Naive B cell (primary cell): ENCODE data around the gene TMPRSS11E. TPM values are rescaled to one million over a fixed set of nuclear protein-coding genes. Genes with fewer than 3 reads are reported as not detected.
"Not testable (repeated sequence)": the region's sequence is repeated elsewhere in the genome, so short reads cannot be mapped to it uniquely, and the experiment has no call there.

Experiments used
- ATAC-seq, 2 donors: fragments of 150-1000 bp; cut with Tn5 transposase; 2 replicates each; pipeline ENCODE4 v1.10.0; 2021; ENCODE audit warnings: low read depth in 2 of 2, mild to moderate bottlenecking in 2 of 2, moderate library complexity in 2 of 2
- DNase-seq: peaks from one replicate; pipeline ENCODE4 v3.0.0; 2022
- H3K27ac Mint-ChIP-seq, 6 donors: one replicate each; pipeline ENCODE4 v1.8.0; 2020 to 2022; ENCODE audit warnings: mild to moderate bottlenecking in 6 of 6, mixed read lengths in 6 of 6, moderate library complexity in 5 of 6, inconsistent platforms in 2 of 6
- H3K27me3 Mint-ChIP-seq, 3 donors: one replicate each; pipeline ENCODE4 v1.8.0; 2021 to 2022; ENCODE audit warnings: mixed read lengths in 3 of 3, mild to moderate bottlenecking in 1 of 3
- H3K36me3 Mint-ChIP-seq, 2 donors: one replicate each; pipeline ENCODE4 v1.8.0; 2020 to 2022; ENCODE audit warnings: mixed read lengths in 2 of 2, inconsistent platforms in 1 of 2, mild to moderate bottlenecking in 1 of 2
- H3K4me1 Mint-ChIP-seq, 3 donors: one replicate each; pipeline ENCODE4 v1.8.0; 2020 to 2022; ENCODE audit warnings: mixed read lengths in 3 of 3, inconsistent platforms in 1 of 3, mild to moderate bottlenecking in 1 of 3, moderate library complexity in 1 of 3
- H3K4me3 Mint-ChIP-seq, 8 donors: one replicate each; pipeline ENCODE4 v1.8.0; 2020 to 2022; ENCODE audit warnings: mild to moderate bottlenecking in 8 of 8, mixed read lengths in 8 of 8, moderate library complexity in 8 of 8, inconsistent platforms in 2 of 8
- H3K9me3 Mint-ChIP-seq, 7 donors: one replicate each; pipeline ENCODE4 v1.8.0; 2020 to 2022; ENCODE audit warnings: mixed read lengths in 7 of 7, mild to moderate bottlenecking in 5 of 7, inconsistent platforms in 2 of 7, moderate library complexity in 1 of 7
- polyA plus RNA-seq, 6 donors: library from polyadenylated mRNA; unstranded; fragments of 300-500 nt; fragmentation: Illumina TruSeq; gene quantifications; one replicate each; pipeline ENCODE4 v1.2.3, GENCODE V29; 2021; ENCODE audit warnings: low read depth in 6 of 6

TMPRSS11E gene
- polyA plus RNA-seq, 6 donors from 2014 or later: not detected

DNA sequence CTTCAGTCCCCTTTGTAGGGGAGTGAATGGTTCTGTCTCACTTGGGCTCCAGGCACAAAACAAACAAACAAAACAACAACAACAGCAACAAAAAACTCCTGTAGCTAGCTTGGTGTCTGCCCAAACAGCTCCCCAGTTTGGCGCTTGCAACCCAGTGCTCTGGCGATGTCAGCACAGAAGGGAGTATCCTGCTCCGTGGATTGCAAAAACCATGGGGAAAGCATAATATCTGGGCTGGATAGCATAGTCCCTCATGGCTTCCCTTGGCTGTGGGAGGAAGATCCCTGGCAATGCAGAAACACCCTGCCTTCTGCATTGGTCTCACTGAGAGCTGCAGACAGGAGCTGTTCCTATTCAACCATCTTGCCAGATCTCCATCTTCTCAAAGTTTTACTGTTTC is 89.1 kb downstream of the TMPRSS11E start:
- Mint-ChIP-seq H3K4me3 (no peak overlapping the region), H3K27ac (peak overlapping the region in 1 of 6 donors; percentile 38), H3K36me3 (peaks cover 11 to 33% of the 10 kb centered on the region in 2 donors), H3K9me3 (peaks cover 0 to 51% (median 15%) of the 10 kb centered on the region in 7 donors), H3K27me3 (no peaks in the 10 kb centered on the region), H3K4me1 (no peaks in the 10 kb centered on the region)
- DNase-seq: no peak
- ATAC-seq: no peak

DNA sequence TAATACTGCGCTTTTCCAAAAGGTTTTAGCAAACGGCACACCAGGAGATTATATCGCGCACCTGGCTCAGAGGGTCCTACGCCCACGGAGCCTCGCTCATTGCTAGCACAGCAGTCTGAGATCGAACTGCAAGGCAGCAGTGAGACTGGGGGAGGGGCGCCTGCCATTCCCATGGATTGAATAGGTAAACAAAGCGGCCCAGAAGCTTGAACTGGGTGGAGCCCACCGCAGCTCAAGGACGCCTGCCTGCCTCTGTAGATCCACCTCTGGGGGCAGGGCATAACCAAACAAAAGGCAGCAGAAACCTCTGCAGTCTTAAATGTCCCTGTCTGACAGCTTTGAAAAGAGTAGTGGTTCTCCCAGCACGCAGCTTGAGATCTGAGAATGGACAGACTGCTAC is 95.5 kb downstream of the TMPRSS11E start:
- H3K4me1 Mint-ChIP-seq, H3K4me3 Mint-ChIP-seq, DNase-seq, ATAC-seq, H3K27me3 Mint-ChIP-seq, H3K27ac Mint-ChIP-seq: not testable (repeated sequence)
- H3K36me3 Mint-ChIP-seq: peaks cover 0 to 29% of the 10 kb centered on the region in 2 donors
- H3K9me3 Mint-ChIP-seq: peaks cover 0 to 24% (median 5%) of the 10 kb centered on the region in 7 donors

Other genes with a start within 250 kb of the TMPRSS11E start
- not detected for gene TMPRSS11B, start 201.8 kb upstream of the TMPRSS11E start, polyA plus RNA-seq
- 10 to 100 TPM; 13.8 to 49.5 (median 35.1) TPM for gene YTHDC1, start 97.4 kb upstream of the TMPRSS11E start, polyA plus RNA-seq
- gene UGT2B17, start 128.9 kb downstream of the TMPRSS11E start, polyA plus RNA-seq: 10 to 100 TPM in 4 of 6 donors, 1 to 10 TPM in 1, not detected in 1; 4.6 to 56.0 (median 12.4) TPM
- gene UGT2B15, start 223.2 kb downstream of the TMPRSS11E start, polyA plus RNA-seq: 1 to 10 TPM in 4 of 6 donors, not detected in 2; 1.0 to 5.0 (median 2.1) TPM